Suprapubic skin (tissue), 4 donors: ENCODE measurements around the gene GPR62. TPM values are rescaled to one million over a fixed set of nuclear protein-coding genes. Genes with fewer than 3 reads are reported as not detected.

Source experiments
- DNase-seq, 2 donors: peaks; one replicate each; pipeline ENCODE4 v3.0.0-alpha.2; 2019; ENCODE audit warnings: low spot score in 2 of 2
- H3K27ac ChIP-seq: fragments of 200-600 bp; sonication (generic); one replicate; pipeline ENCODE4 v1.5.1; 2019
- H3K27me3 ChIP-seq: fragments of 200-600 bp; sonication (generic); one replicate; pipeline ENCODE4 v1.5.1; 2019
- H3K36me3 ChIP-seq: fragments of 200-600 bp; sonication (generic); one replicate; pipeline ENCODE4 v1.5.1; 2019
- H3K4me1 ChIP-seq: fragments of 200-600 bp; sonication (generic); one replicate; pipeline ENCODE4 v1.5.1; 2019
- H3K4me3 ChIP-seq: fragments of 200-600 bp; sonication (generic); one replicate; pipeline ENCODE4 v1.5.1; 2019; ENCODE audit warnings: mild to moderate bottlenecking
- H3K9me3 ChIP-seq: fragments of 200-600 bp; sonication (generic); one replicate; pipeline ENCODE4 v1.5.1; 2019
- CTCF ChIP-seq, 2 donors: fragments of 200-600 bp in 1 of 2; fragments of 450-650 bp in 1 of 2; sonication (generic) in 1 of 2; IDR thresholded peaks; one replicate each; pipeline ENCODE4 v1.5.1; 2016 to 2019; ENCODE audit warnings: antibody characterized with exemption in 2 of 2, mild to moderate bottlenecking in 1 of 2, moderate library complexity in 1 of 2
- EP300 ChIP-seq: sonication (generic); formaldehyde crosslinking; IDR thresholded peaks from one replicate; pipeline ENCODE4 v1.6.1; 2017; ENCODE audit warnings: antibody characterized with exemption
- POLR2A ChIP-seq, 2 donors: fragments of 450-650 bp; IDR thresholded peaks; one replicate each; pipeline ENCODE4 v1.6.1; 2017; ENCODE audit warnings: antibody characterized with exemption in 2 of 2, mild to moderate bottlenecking in 2 of 2, moderate library complexity in 2 of 2
- POLR2AphosphoS5 ChIP-seq, 3 donors: sonication (generic); formaldehyde crosslinking; IDR thresholded peaks; one replicate each; pipeline ENCODE4 v1.6.1; 2017; ENCODE audit warnings: antibody characterized with exemption in 3 of 3
- WGBS: methylation state at CpG from one replicate; pipeline ENCODE4 v1.1.5; 2018; 5-methylcytosine and 5-hydroxymethylcytosine counted together
- total RNA-seq, 4 donors: library from RNA; depleted of rRNA; stranded (reverse); fragments of >200 nt; gene quantifications; one replicate each; pipeline ENCODE4 v1.1.0, GENCODE V29; 2016

Gene GPR62
- total RNA-seq, 4 donors from 2014 or later = not detected

- TF ChIP-seq POLR2AphosphoS5 (IDR thresholded peaks at IDR 0.05) = no peak
- peak in 1 of 2 donors; percentile 46 for DNase-seq
- Histone ChIP-seq H3K4me3 (no peak overlapping the region), H3K27me3 (no peaks in the 10 kb centered on the region), H3K4me1 (peaks cover 14% of the 10 kb centered on the region), H3K27ac (no peak overlapping the region), H3K9me3 (no peaks in the 10 kb centered on the region), H3K36me3 (peaks cover 9% of the 10 kb centered on the region)
- 77% methylated on average over 4 of the region's 4 CpGs for WGBS
Measured at GRCh38 chr3:51946796-51947195, 8.4 kb upstream of the GPR62 start.

GRCh38 chr3:51947215-51947900, 7.8 kb upstream of the GPR62 start:
- peaks cover 12% of the 10 kb centered on the region for H3K4me1 ChIP-seq
- H3K9me3 ChIP-seq = no peaks in the 10 kb centered on the region
- H3K27me3 ChIP-seq = no peaks in the 10 kb centered on the region
- WGBS = 84% methylated on average over 13 of the region's 13 CpGs
- H3K27ac ChIP-seq = no peak overlapping the region
- H3K4me3 ChIP-seq = no peak overlapping the region
- TF ChIP-seq POLR2AphosphoS5 (IDR thresholded peaks at IDR 0.05) = no peak
- DNase-seq = peak in 1 of 2 donors; percentile 43
- H3K36me3 ChIP-seq = peaks cover 9% of the 10 kb centered on the region

GRCh38 chr3:51948016-51948580, 7.1 kb upstream of the GPR62 start:
- Histone ChIP-seq H3K4me3 (no peak overlapping the region), H3K4me1 (peaks cover 4% of the 10 kb centered on the region), H3K27ac (no peak overlapping the region), H3K27me3 (no peaks in the 10 kb centered on the region), H3K36me3 (peaks cover 9% of the 10 kb centered on the region), H3K9me3 (no peaks in the 10 kb centered on the region)
- TF ChIP-seq POLR2A (IDR thresholded peaks at IDR 0.05) (no peak), EP300 (no peak), POLR2AphosphoS5 (IDR thresholded peaks at IDR 0.05) (no peak), CTCF (IDR thresholded peaks at IDR 0.05) (no peak)
- 91% methylated on average over 10 of the region's 10 CpGs for WGBS
- no peak for DNase-seq

- peaks cover 9% of the 10 kb centered on the region for H3K36me3 ChIP-seq
- H3K27me3 ChIP-seq = no peaks in the 10 kb centered on the region
- no peak for TF ChIP-seq POLR2AphosphoS5 (IDR thresholded peaks at IDR 0.05)
- 82% methylated on average over 5 of the region's 5 CpGs for WGBS
- H3K27ac ChIP-seq = no peak overlapping the region
- H3K4me3 ChIP-seq = no peak overlapping the region
- no peaks in the 10 kb centered on the region for H3K9me3 ChIP-seq
- no peaks in the 10 kb centered on the region for H3K4me1 ChIP-seq
- no peak for DNase-seq
Measured at GRCh38 chr3:51949121-51949520, 6.1 kb upstream of the GPR62 start.

- Histone ChIP-seq H3K4me3 (no peak overlapping the region), H3K36me3 (peaks cover 9% of the 10 kb centered on the region), H3K9me3 (no peaks in the 10 kb centered on the region), H3K27me3 (peaks cover 3% of the 10 kb centered on the region), H3K27ac (no peak overlapping the region), H3K4me1 (peaks cover 10% of the 10 kb centered on the region)
- TF ChIP-seq POLR2AphosphoS5 (IDR thresholded peaks at IDR 0.05) (no peak), EP300 (no peak), POLR2A (IDR thresholded peaks at IDR 0.05) (no peak), CTCF (IDR thresholded peaks at IDR 0.05) (no peak)
- WGBS = 91% methylated on average over 2 of the region's 2 CpGs
- no peak for DNase-seq
Measured at GRCh38 chr3:51950899-51951298, 4.3 kb upstream of the GPR62 start.

GRCh38 chr3:51953445-51953844, 1.7 kb upstream of the GPR62 start:
- H3K4me3 ChIP-seq = no peak overlapping the region
- 75% methylated on average over 3 of the region's 3 CpGs for WGBS
- TF ChIP-seq CTCF (IDR thresholded peaks at IDR 0.05) (no peak), EP300 (no peak), POLR2AphosphoS5 (IDR thresholded peaks at IDR 0.05) (no peak), POLR2A (IDR thresholded peaks at IDR 0.05) (no peak)
- peaks cover 3% of the 10 kb centered on the region for H3K27me3 ChIP-seq
- no peak overlapping the region for H3K27ac ChIP-seq
- no peak for DNase-seq
- H3K4me1 ChIP-seq = peaks cover 20% of the 10 kb centered on the region
- peaks cover 14% of the 10 kb centered on the region for H3K36me3 ChIP-seq
- no peaks in the 10 kb centered on the region for H3K9me3 ChIP-seq
